Loucy (cell line): ENCODE measurements around the gene CNDP2.

Source experiments
- EZH2phosphoT487 ChIP-seq: fragments of 200-600 bp; IDR thresholded peaks from 2 replicates; pipeline ENCODE4 v1.6.1; 2018; ENCODE audit warnings: antibody characterized with exemption, mild to moderate bottlenecking, moderate library complexity, borderline replicate concordance
- TF ChIP-seq, protein P1 (sequence below): fragments of 200-600 bp; sonication (generic); conservative IDR thresholded peaks from 2 replicates; pipeline ENCODE4 v1.5.1; 2014; ENCODE audit warnings: mild to moderate bottlenecking, antibody characterized with exemption, low read length

DNA sequence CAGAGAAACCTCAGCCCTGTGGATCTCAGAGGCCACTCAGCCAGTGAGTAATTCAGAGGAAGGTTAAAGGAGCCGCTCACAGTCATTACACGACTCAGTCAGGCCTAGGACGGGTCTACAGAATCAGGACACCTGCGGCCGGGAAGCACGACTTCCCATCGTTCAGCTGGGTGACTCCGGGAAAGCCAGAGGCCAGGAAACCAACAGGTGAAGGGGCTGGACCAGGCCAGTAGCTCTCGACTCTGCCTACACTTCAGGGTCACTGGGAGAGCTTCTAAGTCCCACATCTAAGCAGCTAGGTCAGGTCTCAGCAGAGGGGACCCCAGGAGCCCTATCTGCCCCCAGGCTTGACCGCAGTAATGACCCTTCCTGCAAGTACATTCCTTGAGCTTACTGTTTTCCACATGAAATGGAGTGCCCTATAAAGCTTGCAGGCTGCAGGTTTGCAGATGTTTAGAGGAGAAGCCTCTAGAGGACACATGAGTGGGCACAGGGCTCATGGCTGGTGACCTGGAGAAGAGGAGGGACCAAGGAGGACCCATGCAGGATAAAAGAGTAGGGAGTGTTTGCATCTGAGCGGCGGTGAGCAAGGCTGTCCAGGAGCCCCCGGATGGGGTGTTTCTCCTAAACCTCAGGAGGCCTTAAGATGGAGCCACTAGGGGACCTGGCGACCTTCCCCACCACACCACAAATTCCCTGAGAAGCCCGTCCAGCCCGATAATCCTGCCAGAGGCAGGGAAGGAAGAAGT, 48.6 kb upstream of the CNDP2 start:
- TF ChIP-seq, protein P1, sequence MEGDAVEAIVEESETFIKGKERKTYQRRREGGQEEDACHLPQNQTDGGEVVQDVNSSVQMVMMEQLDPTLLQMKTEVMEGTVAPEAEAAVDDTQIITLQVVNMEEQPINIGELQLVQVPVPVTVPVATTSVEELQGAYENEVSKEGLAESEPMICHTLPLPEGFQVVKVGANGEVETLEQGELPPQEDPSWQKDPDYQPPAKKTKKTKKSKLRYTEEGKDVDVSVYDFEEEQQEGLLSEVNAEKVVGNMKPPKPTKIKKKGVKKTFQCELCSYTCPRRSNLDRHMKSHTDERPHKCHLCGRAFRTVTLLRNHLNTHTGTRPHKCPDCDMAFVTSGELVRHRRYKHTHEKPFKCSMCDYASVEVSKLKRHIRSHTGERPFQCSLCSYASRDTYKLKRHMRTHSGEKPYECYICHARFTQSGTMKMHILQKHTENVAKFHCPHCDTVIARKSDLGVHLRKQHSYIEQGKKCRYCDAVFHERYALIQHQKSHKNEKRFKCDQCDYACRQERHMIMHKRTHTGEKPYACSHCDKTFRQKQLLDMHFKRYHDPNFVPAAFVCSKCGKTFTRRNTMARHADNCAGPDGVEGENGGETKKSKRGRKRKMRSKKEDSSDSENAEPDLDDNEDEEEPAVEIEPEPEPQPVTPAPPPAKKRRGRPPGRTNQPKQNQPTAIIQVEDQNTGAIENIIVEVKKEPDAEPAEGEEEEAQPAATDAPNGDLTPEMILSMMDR, result no peak
- no peak for TF ChIP-seq EZH2phosphoT487
